ENCODE measurements around the gene LGMN.

Gene LGMN

DNA sequence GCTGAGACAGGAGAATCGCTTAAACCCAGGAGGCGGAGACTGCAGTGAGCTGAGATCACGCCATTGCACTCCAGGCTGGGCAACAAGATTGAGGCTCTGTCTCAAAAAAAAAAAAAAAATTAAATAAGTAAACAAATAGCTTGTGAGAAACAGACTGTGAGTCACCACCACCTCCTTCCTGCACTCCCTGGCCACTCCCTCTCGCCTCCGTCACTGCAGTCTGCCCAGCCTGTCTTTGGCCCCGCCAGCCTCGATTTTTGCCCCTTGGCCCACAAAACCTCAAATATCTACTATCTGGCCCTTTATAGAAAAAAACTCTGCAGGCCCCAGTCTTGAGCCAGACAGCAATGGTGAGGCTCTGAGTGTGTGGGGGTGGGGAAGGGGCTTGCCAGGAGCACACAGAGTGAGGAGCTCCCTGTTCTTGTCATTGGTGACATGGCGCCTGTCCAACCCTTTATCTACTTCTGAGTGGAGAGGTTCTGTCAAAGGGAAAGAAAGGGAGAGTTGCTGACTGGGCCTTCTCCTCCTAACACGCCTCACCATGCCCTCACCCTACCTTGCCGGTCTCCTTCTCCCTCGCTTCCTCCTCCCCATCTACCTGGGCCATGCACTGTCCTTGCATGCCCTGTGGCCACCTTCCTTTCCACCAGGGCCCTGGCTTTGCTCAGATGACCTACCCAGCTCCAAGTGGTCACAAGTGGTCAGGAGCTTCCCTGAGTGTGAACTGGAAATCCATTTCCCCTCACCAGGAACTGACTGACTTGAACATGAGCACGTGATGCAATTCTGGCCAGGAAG is 22.1 kb downstream of the LGMN start:
- DNase-seq (ENCODE audit: low spot score), result peak; percentile 93

DNA sequence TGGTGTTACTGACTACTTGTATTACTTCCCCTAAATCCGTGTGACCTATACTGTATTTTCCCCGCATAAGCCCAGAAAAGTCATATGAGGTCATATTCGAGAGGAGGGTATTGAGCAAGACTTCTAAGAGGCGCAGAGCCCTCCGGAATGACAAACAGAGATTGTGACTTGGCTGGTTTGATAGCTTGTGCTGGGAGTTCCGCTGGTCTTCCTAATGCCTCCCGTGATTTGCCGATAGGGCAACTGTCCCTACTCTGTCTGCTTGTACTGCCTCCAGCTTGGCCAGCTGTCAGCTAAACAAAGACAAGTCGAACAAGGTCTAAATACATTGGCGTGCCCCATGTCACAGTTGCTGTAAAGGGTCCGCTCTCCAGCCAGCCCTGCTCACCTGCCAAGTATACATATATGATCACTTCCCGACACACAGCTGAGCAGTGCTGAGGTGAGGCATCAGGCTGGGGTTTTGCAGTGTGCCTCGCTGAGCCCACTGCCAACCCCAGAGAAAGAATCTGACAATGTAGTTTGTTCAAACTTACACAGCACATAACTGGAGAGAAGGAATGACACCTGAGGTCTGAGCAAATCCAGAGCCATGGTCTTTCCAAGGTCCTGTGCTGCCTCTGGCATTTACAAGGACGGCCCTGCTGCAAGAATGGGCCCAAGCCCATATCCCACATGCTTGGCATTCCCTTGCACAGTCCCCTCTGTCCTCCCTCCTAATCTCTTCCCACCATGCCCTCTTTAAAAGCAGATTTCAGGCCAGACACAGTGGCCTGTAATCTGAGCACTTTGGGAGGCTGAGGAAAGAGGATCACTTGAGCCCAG is 23.7 kb downstream of the LGMN start:
- no peak for DNase-seq (ENCODE audit: low spot score)

DNA sequence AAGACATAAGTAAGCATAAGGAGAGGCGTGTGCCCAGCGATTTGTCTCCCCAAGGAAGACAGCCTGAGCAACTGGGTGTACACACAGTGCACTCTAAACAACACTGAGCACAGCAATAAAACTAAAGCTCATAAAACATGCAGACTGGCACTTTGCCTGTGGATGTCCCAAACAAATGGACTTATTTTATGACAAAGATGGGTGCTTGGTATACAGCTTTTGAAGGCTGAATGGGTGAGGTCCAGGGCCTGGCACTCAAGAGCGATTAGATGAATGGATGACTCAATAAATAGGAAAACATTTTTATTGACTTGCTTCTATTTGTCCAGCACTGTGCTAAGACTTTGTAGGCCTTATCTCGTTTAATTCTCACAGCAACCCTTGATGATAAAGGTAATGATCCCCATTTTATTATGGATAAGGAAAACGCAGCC is 28.5 kb downstream of the LGMN start:
- DNase-seq (ENCODE audit: low spot score), result peak; percentile 91

DNA sequence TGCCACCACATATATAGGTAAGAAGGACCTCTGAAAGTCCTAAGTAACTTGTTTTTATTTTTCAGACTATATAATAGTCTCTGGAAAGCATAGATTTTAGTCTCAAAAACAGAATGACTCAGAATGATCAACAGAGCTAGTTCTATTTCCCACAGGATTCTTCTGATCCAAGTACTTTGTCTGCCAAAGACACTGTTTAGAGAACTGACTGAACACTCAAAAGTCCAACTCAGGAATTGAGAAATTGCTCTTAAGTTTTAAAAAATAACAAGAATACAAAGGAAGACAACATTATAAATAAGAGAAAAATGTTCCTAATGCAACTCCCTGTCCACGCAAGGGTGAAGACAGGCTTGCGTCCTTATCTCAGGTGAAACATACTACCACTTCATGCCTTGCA is 29.0 kb downstream of the LGMN start:
- no peak for DNase-seq (ENCODE audit: low spot score)

DNA sequence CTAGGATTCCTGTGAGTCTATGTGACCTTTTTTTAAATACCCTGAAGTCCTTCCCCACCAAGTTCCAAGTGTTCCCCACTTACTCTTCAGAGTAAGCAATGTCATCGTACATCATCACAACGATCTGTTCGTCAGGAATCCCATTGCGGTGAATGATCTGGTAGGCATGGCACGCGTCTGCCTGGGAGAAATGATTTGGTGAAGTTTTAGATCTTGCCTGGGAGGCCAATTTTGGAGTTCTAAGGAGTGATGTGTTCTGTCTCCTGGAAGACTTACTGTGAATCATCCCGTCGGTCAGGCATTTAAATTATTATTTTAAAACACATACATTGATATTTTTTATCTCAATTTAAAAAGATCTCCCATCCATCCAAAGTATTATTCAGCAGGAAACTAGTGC is 29.8 kb downstream of the LGMN start:
- DNase-seq (ENCODE audit: low spot score), result no peak

DNA sequence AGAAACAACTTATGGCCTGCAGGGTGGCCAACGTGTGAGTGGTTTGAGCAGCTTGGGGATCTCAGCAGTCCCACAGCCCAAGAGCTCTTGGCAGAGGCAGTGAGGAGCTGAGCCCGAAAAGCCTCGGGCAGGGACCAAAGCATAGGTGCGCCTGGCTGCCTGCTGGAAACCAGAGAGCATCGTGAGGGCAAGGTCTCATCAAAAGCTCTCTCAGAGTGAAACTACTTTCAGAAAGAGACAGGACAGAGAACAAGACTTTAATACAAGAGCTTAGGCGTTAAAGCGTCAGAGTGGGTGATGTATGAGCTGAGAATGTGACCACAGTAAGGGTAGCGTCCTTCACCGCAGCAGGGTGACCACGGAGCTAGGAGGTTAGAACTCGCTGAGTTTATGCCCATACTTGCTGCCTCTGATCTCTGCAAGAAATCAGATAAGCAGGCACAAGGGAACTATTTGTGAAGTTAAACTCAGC is 30.8 kb downstream of the LGMN start:
- no peak for DNase-seq (ENCODE audit: low spot score)

DNA sequence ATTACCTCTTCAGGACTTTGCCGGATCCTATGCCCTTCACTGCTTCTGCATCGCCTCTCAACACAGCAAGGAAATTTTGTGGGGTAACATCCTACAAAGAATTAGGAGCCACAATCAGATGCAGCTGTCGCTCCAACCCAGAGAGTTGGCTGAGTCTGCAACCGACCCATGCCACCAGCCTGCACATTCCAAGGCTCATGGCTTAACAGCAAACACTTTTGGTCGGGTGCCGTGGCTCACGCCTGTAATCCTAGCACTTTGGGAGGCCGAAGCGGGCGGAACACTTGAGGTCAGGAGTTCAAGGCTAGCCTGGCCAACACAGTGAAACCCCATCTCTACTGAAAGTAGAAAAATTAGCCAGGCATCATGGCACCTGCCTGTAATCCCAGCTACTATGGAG is 32.3 kb downstream of the LGMN start:
- no peak for DNase-seq (ENCODE audit: low spot score)

DNA sequence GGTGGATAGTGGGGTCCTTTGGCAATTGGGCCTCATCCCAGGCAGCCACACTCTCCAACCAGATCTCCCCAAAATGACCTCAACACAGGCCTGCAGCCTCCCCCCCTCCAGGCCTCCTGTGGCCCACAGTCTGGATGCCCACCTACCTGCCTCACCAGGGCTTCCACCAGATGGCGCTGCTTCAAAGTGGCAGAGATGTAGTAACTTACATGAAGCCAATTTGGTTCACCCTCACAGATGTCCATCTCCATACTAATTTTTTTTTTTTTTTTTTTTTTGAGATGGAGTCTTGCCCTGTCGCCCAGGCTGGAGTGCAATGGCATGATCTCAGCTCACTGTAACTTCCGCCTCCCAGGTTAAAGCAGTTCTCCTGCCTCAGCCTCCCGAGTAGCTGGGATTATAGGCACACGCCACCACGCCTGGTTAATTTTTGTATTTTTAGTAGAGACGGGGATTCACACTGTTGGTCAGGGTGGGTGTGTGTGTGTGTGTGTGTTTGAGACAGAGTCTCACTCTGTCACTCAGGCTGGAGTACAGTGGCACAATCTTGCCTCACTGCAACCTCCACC is 33.6 kb downstream of the LGMN start:
- peak; percentile 48 for DNase-seq (ENCODE audit: low spot score)

DNA sequence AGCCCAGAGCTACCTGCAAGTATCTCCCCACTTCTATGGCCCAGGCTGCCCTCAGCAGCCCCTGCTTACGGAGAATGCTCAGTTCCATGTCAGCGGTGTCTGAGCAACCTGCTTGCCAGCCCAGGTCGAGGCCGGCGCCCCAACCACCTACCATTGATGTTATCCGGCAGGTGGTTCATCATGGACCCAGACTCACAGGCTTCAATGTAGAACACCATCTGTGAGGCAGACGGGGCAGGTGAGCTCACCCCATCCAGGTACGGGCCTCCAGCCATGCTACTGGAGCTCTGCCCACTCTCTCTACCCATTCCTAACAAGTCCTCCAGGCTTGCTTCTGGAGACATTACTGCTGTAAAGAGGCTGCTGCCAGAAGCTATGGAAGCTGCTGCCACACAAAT is 35.8 kb downstream of the LGMN start:
- no peak for DNase-seq (ENCODE audit: low spot score)

DNA sequence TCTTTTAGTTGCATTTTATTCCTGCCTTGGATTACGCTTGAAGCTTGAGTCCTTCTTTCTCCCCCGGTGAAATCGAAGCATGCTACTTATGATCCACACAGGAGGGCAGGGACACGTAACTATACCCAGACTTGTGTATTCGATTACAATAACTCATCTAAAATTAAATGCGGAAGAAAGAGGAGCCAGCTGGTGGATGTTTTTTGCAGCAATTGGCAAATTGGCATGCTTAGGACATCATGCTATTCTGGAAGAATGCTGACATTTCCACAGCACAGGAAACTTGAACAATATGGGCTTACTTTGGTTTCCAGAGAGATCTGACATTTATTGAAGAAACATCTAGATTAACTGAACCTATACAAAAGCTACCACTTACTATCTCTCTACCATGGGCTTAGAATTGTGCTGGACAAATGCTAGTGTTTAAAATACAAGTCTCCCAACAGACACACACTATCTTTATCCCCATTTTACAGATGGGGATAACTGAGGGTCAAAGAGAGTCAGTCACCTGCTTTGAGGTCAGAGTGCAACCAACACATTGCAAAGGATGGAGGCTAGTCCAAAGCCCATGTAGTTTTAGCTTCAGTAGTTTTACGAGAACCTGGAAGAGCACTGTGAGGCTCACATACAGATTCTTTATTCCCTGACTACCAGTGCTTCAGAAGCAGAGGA is 36.3 kb downstream of the LGMN start:
- DNase-seq (ENCODE audit: low spot score), result no peak

DNA sequence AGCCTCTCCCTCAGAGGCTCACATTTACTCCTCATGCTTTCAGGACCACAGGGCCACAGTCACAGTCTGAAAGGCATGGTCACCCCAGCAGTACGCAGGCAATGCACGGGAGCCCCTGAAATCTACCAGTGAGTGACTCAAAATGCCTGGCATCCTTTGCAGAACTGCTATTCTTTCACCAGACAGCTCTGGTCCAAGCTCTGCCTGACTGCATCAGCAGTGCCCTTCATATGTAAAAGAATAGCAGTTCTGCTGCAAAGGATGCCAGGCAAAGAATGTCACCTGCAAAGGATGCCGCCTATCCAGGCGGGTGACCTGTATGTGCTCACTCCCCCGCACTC is 38.5 kb downstream of the LGMN start:
- no peak for DNase-seq (ENCODE audit: low spot score)

DNA sequence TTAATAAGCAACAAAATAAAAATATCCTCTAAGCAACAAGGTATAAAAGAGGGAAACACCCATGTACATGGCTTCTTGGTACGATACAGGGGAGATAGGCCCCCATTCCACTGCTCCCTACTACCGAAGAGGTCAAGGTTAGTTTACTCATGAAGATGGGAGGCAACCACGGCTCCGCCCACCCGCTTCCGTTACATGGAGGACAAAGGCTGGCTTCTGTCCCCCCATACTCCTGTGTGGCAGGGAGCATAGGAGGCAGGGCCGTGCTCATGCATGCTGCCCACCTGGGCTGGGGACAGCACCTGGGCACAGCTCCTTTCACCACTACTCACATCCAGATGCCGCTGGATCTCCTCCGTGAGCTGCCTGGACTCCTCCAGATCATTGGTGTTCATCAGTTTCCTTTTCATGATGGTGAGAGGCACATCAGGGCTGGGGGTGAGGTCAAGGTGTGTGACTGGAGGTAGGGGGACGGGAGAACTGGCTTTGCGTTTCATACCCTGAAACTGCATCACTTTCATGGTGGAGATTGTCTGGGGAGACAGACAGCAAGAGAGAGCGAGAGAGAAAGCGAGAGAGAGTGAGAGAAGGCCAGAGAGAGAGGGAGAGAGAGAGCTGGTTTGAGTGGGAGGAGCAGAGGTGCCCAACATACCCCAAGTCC is 39.0 kb downstream of the LGMN start:
- DNase-seq (ENCODE audit: low spot score), result no peak

DNA sequence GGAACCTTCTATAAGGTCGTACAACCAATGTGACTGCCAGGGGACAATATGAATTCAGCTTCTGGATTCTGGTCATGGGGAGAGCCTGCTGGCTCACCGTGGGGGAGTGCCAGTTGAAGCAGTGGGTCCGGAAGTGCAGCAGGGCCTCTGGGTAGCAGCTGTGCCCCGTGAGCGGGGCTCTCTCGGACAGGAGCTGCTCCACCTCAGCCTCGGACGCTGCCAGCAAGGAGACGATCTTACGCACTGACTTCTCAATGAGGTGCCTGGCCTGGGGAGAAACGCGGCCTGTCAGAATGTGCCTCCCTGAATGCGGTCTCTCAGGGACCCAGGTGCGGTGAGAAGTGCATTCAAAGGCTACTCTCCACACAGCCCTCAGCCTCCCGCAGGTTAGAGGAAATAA is 42.0 kb downstream of the LGMN start:
- no peak for DNase-seq (ENCODE audit: low spot score)

DNA sequence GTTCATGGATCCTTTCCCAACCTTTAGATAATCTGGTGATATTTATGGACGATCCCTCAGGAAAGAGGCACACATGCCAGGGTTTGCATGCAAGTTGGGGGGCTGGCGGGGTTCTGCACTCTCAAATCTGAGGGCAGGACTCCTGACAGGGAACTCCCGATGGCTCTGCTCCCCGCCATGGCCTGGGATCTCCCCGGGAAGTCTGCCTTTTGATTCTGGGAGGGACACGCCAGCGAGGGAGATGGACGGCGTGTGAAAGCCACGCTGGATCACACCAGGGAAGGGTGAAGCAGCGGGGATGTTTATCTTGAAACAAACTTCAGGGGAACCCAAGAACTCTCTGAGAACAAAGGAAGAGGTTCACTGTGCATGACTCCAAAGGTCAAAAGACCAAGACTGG is 43.6 kb downstream of the LGMN start:
- no peak for DNase-seq (ENCODE audit: low spot score)

DNA sequence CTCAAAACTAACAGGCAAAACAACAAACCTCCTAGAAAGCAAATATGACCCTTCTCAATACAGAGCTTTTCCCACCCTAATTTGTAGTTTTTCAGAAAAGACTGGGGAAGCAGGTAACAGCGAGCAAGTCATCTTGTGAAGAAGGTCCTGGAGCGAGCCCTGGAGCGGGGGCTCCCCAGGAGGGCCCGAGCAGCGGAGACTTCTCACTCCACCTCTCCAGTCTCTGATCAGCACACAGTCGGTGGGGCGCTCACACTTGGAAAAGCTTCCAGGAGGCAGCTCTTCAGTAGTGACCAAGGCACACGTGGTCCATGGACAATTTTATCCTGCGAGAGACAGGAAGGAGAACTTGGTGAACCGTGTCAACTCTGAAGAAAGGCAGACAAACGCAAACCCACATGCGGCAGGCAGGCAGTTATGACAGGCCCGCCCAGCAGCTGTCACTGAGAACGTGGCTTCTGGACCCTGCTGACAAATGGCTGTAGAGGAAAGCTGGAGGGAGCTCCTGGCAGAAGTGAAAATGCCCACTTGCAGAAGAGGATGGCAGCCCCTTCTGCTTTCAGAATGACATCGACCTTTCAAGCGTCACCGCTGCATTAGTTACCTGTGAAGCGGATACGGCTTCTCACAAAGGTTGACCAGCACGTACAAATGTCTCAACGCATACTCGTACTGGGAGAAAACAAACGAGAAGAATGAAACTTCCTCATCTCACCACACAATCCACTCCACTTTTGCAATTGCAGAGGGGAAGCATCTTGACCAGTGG is 44.2 kb downstream of the LGMN start:
- no peak for DNase-seq (ENCODE audit: low spot score)

DNA sequence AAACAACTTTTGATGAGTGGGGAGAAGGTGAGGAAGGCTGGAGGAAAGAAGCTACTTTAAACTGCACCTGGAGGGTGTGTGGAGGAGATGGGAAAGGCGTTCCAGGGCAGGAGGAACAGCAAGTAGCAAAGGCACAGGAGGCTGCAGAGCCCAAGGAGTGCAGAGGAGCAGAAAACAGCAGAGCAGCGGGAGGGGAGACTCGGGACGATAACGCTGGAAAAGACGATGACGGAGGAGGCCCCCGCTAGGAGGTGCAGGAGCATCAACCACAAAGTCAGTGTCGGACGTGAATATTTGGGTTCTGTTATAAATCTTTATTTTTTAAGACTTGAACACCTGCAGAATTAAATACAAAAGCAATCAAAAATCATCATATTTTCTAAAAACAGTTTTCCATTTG is 44.9 kb downstream of the LGMN start:
- DNase-seq (ENCODE audit: low spot score), result no peak

DNA sequence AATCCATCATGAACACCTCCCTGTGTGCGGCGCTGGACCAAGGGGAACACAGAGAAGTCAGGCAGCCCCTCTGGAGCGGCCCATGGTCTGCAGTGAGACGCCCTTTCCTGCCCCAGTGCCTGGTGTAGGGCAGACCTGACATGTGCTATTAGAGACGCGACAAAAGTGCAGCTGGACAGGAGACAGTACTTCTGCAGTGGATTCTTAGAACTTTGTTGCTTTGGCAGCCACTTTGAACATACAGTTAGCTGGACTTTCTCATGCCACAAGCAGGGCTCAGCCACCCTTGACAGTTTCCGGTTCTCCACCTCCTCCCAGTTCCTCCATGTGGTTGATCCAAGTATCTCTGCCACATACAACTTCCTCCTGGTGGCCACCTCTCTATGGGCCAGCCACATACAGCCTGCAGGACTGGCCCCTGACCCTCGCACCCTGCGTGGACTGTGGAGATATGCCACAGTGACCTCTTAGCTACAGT is 45.9 kb downstream of the LGMN start:
- no peak for DNase-seq (ENCODE audit: low spot score)

DNA sequence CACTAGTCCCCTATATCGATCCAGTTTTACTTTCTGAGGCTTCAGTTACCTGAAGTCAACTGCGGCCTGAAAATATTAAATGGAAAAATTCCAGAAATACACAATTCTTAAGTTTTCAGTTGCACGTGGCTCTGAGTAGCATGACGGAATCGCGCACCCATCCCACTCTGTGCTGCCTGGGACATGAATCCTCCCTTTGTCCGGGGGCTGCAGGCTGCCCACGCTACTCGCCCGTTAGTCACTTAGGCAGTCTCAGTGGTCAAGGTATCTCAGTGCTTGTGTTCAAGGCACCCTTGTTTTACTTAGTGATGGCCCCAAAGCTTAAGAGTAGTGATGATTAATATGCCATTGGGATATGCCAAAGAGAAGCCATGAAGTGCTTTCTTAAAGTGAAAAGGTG is 46.6 kb downstream of the LGMN start:
- no peak for DNase-seq (ENCODE audit: low spot score)

DNA sequence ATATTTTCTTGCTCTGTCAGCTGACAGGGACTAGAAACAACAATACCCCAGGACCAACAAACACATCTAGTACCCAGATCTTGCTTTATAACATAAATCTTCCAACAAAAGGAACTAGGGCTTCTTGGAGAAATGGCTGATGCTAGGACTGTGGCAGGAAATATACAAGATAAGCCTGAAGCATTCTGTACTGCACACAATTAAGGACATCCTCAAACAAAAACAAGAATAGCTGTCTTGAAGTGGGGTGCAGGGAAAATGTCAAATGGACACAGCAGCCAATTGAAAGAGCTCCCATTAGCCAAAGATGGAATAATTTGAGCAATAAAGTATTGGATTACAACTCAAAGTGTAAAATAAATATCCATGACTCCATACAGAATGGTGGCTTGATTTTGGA is 50.0 kb downstream of the LGMN start:
- DNase-seq (ENCODE audit: low spot score), result no peak

DNA sequence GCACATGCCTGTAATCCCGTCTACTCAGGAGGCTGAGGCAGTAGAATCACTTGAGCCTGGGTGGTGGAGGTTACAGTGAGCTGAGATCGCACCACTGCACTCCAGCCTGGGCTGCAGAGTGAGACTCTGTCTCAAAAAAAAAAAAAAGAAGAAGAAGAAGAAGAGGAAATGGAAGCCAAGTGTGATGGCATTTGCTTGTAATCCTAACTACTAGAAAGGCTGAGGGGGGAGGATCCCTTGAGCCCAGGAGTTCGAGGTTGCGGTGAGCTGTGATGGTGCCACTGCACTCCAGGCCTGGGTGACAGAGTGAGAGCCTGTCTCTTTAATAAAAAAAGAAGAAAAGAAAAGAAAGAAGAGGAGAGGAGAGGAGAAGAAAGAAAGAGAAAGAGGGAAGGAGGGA is 52.1 kb downstream of the LGMN start:
- no peak for DNase-seq (ENCODE audit: low spot score)

DNA sequence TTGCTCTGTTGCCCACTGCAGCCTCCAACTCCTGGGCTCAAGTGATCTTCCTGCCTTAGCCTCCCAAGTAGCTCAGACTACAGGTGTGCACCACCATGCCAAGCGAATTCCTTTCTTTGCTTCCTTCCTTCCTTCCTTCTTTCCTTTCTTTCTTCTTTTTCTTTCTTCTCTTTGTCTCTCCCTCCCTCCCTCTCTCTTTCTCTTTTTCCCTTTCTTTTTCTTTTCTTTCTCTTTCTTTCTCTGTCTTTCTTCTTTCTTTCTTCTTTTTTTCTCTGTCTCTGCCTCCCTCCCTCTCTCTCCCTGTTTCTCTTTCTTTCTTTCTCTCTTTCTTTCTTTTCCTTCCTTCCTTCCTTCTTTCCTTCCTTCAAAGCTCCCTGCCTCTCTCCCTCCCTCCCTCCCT is 52.9 kb downstream of the LGMN start:
- DNase-seq (ENCODE audit: low spot score), result no peak
